GM19035 (cell line): ENCODE results near the gene PRDM1.

ENCODE experiments used
- ATAC-seq: cut with Tn5 transposase; IDR thresholded peaks from one replicate; pipeline ENCODE4 v1.9.1; 2021; ENCODE audit not compliant: unreplicated experiment

The PRDM1 gene

DNA sequence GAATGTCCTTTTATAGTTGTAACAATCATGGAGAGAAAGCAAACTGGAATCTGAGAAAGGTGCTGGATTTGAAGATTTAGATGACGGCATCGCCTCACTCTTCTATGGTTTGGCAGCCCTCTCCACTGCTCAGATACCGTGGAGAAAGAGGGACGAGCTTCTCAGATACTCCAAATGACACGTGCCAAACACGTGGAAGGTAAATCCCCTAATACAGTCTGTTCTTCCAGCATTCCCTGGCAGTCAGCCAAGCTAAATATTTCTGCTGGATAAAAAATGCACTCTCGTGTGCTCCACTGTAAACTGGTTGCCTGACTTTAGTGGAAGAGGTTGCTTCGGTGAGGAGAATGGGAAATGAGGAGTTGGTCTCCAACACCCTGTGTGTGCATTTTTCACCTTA is 16.7 kb upstream of the PRDM1 start:
- no peak for ATAC-seq

- ATAC-seq, result no peak
These were observed 15.5 kb upstream of the PRDM1 start for GRCh38 chr6:106070636-106071035.

DNA sequence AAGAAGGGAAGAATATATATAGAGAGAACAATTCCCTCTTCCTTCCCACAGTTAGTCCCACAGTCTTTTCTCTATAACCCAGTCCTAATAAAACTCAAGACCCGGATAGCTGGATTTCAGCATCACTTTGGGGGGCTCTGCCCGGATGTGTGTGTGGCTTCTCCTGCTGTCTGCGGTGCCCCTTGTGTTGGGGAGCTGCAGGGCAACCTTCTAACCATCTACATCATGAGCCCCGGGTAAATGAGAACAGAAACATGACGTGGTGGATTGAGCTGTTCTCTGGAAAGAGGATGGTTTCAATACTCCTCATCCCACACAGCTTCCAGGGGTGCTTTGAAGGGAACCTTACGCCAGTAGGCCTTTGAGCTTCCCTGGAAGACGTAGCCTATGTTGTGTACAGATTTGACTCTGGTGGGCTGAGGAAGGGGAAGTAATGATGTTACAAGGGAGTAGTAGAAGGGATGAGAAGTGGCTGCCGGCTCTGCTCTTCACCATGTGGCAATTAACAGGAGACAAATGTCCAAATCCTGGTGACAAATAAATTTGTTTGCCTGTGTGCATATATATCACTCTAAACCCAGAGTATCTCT is 13.5 kb upstream of the PRDM1 start:
- ATAC-seq, result no peak

- ATAC-seq, result no peak
These were observed 12.0 kb upstream of the PRDM1 start for GRCh38 chr6:106074146-106074545.

GRCh38 chr6:106076139-106076538 is 10.0 kb upstream of the PRDM1 start:
- ATAC-seq, result no peak

DNA sequence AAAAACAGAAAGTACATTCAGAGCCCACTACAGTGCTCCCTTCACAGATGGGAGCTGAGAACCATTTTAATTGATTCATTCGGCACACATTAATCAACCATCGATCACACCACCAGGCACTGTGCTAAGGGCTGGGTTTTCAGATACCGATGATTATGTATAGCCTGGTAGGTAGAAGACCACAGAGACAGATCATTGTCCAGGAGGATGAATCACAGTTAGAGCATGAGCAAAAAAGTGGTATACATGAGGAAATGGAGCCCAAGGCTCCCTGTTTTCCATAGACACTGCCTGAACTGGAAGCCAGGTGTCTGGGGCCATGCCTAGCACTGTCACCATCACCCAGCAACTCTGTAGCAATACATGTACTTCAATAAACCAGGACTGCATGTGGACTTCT is 9.0 kb upstream of the PRDM1 start:
- no peak for ATAC-seq

DNA sequence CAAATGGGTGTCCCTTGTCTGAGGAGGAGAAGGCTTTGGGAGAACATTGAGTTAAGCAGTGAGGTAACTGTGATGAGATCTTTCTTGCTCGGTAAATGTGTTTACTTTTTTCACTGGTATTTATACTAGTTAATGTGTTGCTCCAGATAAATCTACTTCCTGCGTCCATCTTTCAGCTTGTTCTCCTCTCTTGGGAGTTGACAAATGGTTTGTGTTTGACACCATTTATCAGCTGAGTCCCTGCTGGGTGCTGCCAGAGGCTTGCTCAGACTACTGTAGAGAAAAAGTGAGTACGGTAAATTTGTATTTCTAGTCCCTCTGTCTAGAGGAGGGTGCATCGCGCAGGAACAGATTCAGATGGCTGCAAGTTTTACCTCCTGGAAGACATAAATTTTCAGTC is 8.3 kb upstream of the PRDM1 start:
- ATAC-seq, result no peak

GRCh38 chr6:106079961-106080762 is 6.0 kb upstream of the PRDM1 start:
- no peak for ATAC-seq

DNA sequence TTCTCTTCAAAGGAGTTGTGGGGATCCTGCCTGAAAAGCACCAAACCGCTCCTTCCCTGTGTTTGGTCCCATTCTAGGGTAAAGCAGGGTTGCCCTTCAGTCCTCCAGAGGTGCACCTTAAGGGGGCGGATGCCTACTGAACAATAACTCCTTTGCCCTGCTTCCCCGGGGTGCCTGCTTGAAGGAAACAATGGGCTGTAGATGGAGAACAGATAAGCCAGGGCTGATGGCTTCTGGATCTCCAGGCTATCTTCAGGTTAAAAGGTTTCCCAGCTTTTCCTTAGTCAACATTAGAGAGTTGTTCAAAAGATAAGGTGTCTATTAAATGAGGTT is 5.4 kb upstream of the PRDM1 start:
- no peak for ATAC-seq

DNA sequence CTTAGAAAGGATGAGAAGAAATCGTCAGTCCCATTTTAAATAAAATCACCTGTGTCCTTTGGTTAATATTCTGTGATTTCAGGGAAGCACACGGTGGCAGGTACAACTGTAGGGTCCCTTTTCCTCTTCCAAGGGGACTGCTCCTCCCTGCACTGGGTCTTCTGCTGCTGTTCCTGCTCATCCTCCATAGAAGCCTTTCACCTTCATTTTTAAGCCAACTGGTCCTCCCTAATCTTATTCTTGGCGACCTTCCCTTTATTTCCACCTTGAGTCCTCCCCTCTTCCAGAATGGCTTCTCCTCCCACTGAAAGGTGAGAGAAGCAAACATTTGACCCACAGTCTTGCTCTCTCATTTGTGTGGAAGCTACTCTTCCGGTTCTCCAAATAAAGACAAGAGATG is 4.4 kb upstream of the PRDM1 start:
- ATAC-seq, result no peak

DNA sequence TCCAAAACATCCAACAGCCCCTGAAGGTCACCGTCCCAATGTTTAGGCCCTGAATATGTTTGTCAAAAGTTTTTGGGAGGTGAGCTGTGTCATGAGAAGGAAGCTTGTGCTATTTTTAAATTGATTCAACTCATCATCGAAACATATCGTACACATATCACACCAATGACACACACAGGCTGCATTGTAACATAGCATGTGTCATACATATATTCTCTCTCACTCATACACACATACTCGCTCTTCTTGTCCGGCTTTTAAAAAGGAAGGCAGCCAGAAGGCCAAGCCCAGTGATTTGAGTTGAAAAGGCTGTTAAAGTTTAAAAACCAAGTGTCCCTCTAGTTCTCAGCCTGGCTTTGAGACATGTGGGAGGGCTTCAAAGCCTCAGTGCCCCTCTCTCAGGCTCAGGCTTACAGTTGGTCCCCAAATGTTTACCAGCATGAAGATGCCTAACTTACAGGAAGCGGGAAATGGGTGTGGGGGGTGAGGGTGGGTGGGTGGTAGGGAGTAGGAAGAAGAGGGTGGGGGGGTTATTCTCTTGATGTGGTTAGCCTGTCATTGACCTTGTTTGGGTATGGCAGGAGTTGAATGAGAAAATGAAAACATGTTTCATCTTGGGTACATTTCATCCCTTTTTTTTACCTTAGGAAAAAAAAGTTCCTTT is 3.3 kb upstream of the PRDM1 start:
- ATAC-seq, result no peak

DNA sequence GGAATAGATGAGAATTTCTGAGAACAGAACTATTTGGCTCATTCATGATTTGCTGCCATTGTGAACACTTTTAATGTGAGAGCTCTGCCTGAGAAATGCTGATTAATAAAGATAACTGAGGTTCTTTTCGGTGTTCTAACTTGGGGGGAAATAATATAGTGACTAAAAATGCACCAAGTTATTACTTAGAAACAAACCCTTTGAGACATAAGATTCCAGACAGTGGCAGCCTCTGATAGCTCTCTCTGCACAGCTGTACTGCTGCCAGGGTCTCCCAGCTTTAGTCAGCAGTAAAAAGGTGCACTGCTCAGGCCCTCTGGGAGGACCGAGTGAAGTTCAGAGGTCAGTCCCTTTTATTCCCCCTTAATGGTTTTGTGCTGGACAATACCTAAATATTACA is 2.5 kb upstream of the PRDM1 start:
- no peak for ATAC-seq

- peak; percentile 72 for ATAC-seq
These were observed 1.8 kb upstream of the PRDM1 start for GRCh38 chr6:106084106-106084988.

GRCh38 chr6:106084989-106085691 is 996 bp upstream of the PRDM1 start:
- ATAC-seq, result no peak

DNA sequence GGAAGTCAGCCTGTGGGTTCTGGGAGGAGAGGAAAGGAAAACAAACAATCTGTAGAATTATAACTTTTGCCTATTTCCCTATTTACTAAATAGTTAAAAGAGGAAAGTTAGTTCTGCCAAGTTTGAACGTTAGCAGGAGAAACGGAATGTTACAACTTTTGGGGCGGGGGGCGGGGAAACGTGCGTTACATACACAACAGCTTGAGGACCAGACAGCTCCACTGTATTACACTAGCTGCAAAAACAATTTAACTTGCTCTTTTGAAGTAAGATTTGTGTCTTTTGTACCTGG is 498 bp upstream of the PRDM1 start:
- no peak for ATAC-seq

DNA sequence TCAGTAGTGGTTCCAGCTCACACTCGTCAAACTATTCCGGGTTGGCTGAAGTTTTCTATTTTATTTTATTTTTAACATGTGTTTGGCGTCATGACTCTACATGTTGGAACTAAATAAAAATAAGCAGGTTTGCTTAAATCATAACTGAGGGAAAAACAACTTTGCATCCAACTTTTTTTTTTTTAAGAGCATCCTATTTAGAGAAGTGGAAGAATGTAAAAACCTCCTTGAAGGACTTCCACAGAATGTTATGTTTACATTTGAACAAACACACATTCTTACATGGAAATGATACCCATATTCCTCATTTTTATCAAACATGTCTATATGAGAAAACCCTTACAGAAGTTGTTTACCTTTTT is 659 bp downstream of the PRDM1 start:
- ATAC-seq, result no peak

GRCh38 chr6:106087548-106088325 is 1.6 kb downstream of the PRDM1 start:
- no peak for ATAC-seq

DNA sequence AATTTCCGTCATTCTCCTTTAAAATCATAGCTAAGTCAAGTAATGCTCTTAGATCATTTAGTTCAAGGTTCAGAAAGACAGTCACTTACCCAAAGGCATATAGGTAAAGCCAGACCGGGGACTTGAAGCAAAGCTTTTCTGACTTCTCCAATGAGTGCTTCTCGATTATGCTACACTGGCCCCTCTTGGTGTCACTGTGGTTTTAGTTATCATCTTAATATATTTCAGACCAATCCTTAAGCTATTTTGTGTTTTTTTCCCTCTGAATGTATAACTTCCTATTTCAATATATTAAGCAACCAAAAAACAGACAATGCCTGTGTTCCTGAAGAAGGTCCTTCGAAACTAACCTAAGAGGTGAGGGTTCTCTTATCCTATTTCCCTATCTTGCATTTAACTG is 3.9 kb downstream of the PRDM1 start:
- ATAC-seq, result no peak

GRCh38 chr6:106092279-106092678 is 6.1 kb downstream of the PRDM1 start:
- ATAC-seq, result no peak

- ATAC-seq, result no peak
These were observed 8.3 kb downstream of the PRDM1 start for GRCh38 chr6:106094261-106094963.
